Heart right ventricle (tissue), 16 donors: ENCODE measurements around the gene INTS12. TPM values are rescaled to one million over a fixed set of nuclear protein-coding genes. Genes with fewer than 3 reads are reported as not detected.
A peak's percentile ranks its signal among the peaks of the same experiment; 100 is the strongest.

Source experiments
- ATAC-seq, 8 donors: fragments of 200-7000 bp; cut with Tn5 transposase; one replicate each; pipeline ENCODE4 v1.9.1; 2020; ENCODE audit warnings: mild to moderate bottlenecking in 8 of 8, moderate library complexity in 8 of 8, moderate number of reproducible peaks in 1 of 8
- DNase-seq, 2 donors: peaks; one replicate each; pipeline ENCODE4 v3.0.0-alpha.2; 2020
- H3K27ac ChIP-seq, 10 donors: fragments of 200-600 bp; sonication (generic) in 2 of 10; one replicate each; pipeline versions ENCODE4 v1.5.0 to v1.8.0; 2020 to 2022; ENCODE audit warnings: mild to moderate bottlenecking in 3 of 10
- H3K27me3 ChIP-seq, 7 donors: fragments of 200-600 bp; one replicate each; pipeline ENCODE4 v1.8.0; 2021 to 2022; ENCODE audit warnings: mild to moderate bottlenecking in 2 of 7
- H3K36me3 ChIP-seq, 9 donors: fragments of 200-600 bp; sonication (generic) in 1 of 9; one replicate each; pipeline versions ENCODE4 v1.5.0 to v1.8.0; 2020 to 2022; ENCODE audit warnings: mild to moderate bottlenecking in 2 of 9
- H3K4me1 ChIP-seq, 9 donors: fragments of 200-600 bp; sonication (generic) in 1 of 9; one replicate each; pipeline versions ENCODE4 v1.5.0 to v1.8.0; 2020 to 2022; ENCODE audit warnings: mild to moderate bottlenecking in 4 of 9
- H3K4me3 ChIP-seq, 10 donors: fragments of 200-600 bp; sonication (generic) in 2 of 10; one replicate each; pipeline versions ENCODE4 v1.5.0 to v1.8.0; 2020 to 2022; ENCODE audit warnings: mild to moderate bottlenecking in 7 of 10, moderate library complexity in 2 of 10
- H3K9me3 ChIP-seq, 11 donors: fragments of 200-600 bp in 10 of 11; sonication (generic) in 2 of 11; one replicate each; pipeline versions ENCODE4 v1.5.0 to v1.8.0; 2013 to 2022; ENCODE audit warnings: mild to moderate bottlenecking in 2 of 11, control low read depth in 1 of 11, moderate library complexity in 1 of 11
- WGBS, 2 donors: extraction: QIAGEN DNeasy Blood & Tissue Kit; methylation state at CpG; one replicate each; pipeline ENCODE4 v1.1.7; 2013; ENCODE audit warnings: inconsistent platforms in 1 of 2; 5-methylcytosine and 5-hydroxymethylcytosine counted together
- intact Hi-C, 10 donors: fragments of 100-400 bp; cut with DNase I; formaldehyde crosslinking; loops; one replicate each; pipeline versions ENCODE4 v1.11.1 to v1.14.2; 2022
- polyA plus RNA-seq, 2 donors: library from polyadenylated mRNA; stranded (reverse); fragments of 200-250 nt; gene quantifications; one replicate each; pipeline ENCODE4 v1.2.3, GENCODE V29; 2013
- total RNA-seq, 10 donors: library from RNA; stranded (reverse); fragmentation: NEBNext Ultra II Directional in 3 of 10; extraction: Animal tissue kit (Norgen Biotek cat#: 25700) in 3 of 10; gene quantifications; one replicate each; pipeline versions ENCODE4 v1.2.1 to v1.2.4, GENCODE V29; 2021 to 2023
- TF ChIP-seq, protein P1 (sequence below), 9 donors: fragments of 200-600 bp; sonication (generic) in 2 of 9; IDR thresholded peaks; one replicate each; pipeline versions ENCODE4 v1.5.0 to v1.8.0; 2021 to 2022; ENCODE audit warnings: antibody characterized with exemption in 9 of 9, mild to moderate bottlenecking in 5 of 9, moderate library complexity in 1 of 9
- donor health status: Arrhythmogenic right ventricular cardiomyopathy.
- donor health status: ischemic (EF 13 %, LVEDD 7.1; RV severe dilation, severe dysfunction).
- donor health status: healthy with polysubstance abuse.
- donor health status: DM: no; HTN: yes; CAD: no.
- donor health status: DM: no; HTN: no; CAD: no.
- donor health status: ischemic (EF 25% LVEDD 6.9; RV normal size, moderate dysfunction).
- donor health status: ischemic (EF 25% LVEDD 5.7; RV mildly dilated, moderate dysfunction).
- donor health status: healthy.
- donor health status: DM: yes; HTN: yes; CAD: no.
- donor health status: Ischemic cardiomyopathy.
- donor health status: ischemic (EF 35%, LVEDD 5.7; RV mildly dilated, moderate dysfunction).
- donor health status: nonischemic (EF 11% LVEDD 7.7; RV severe dilation, severe dysfunction).
- donor health status: DM: yes; HTN: yes; CAD: no.
- donor health status: PGD.
- donor health status: ischemic (EF 29% LVEDD 5.4; RV normal size, mild dysfunction).
- donor health status: nonischemic (EF 23%, LVEDD 6.1; RV moderate dilation, normal function).

INTS12 gene
- total and polyA plus RNA-seq, 12 donors = 7.8 to 27.5 (median 22.3) TPM

GRCh38 chr4:105633241-105633640 lies 75.2 kb downstream of the INTS12 start:
- Histone ChIP-seq H3K4me1 (peaks cover 0 to 60% (median 30%) of the 10 kb centered on the region in 9 donors), H3K27ac (peak overlapping the region in 6 of 10 donors; percentile 23 to 70 (median 55)), H3K4me3 (no peak overlapping the region), H3K9me3 (no peaks in the 10 kb centered on the region), H3K27me3 (peaks cover 0 to under 1% (median 0%) of the 10 kb centered on the region in 7 donors), H3K36me3 (no peaks in the 10 kb centered on the region)
- TF ChIP-seq, protein P1, sequence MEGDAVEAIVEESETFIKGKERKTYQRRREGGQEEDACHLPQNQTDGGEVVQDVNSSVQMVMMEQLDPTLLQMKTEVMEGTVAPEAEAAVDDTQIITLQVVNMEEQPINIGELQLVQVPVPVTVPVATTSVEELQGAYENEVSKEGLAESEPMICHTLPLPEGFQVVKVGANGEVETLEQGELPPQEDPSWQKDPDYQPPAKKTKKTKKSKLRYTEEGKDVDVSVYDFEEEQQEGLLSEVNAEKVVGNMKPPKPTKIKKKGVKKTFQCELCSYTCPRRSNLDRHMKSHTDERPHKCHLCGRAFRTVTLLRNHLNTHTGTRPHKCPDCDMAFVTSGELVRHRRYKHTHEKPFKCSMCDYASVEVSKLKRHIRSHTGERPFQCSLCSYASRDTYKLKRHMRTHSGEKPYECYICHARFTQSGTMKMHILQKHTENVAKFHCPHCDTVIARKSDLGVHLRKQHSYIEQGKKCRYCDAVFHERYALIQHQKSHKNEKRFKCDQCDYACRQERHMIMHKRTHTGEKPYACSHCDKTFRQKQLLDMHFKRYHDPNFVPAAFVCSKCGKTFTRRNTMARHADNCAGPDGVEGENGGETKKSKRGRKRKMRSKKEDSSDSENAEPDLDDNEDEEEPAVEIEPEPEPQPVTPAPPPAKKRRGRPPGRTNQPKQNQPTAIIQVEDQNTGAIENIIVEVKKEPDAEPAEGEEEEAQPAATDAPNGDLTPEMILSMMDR (IDR thresholded peaks at IDR 0.05) = no peak
- WGBS, 2 donors = 32 to 48% methylated on average over 3 of the region's 3 CpGs
- DNase-seq (no peak), ATAC-seq (peak in 3 of 8 donors; percentile 45 to 47 (median 46))
- intact Hi-C loops = loop anchor here in 1 of 10 donors (10.0 kb wide), 1 partner anchor 108 kb away; no protein-coding TSS in a partner anchor

Other genes with a start within 250 kb of the INTS12 start
- 100 to 1,000 TPM in 3 of 10 donors, 10 to 100 TPM in 7; 67.9 to 105 (median 91.6) TPM for gene PPA2, start 234.6 kb downstream of the INTS12 start, total RNA-seq
- 100 to 1,000 TPM in 1 of 2 donors, 10 to 100 TPM in 1; 55.2 to 100 TPM for gene PPA2, start 234.6 kb downstream of the INTS12 start, polyA plus RNA-seq
- under 1 TPM in 1 of 10 donors, not detected in 9; 0.28 TPM for gene ARHGEF38, start 156.1 kb downstream of the INTS12 start, total RNA-seq
- gene ARHGEF38, start 156.1 kb downstream of the INTS12 start, polyA plus RNA-seq = not detected
- gene GSTCD, start 95 bp upstream of the INTS12 start, total RNA-seq = 1 to 10 TPM; 2.4 to 5.9 (median 4.4) TPM
- 1 to 10 TPM in 1 of 2 donors, under 1 TPM in 1; 0.66 to 1.3 TPM for gene GSTCD, start 95 bp upstream of the INTS12 start, polyA plus RNA-seq
- gene NPNT, start 186.8 kb upstream of the INTS12 start, total RNA-seq = 10 to 100 TPM in 1 of 10 donors, 1 to 10 TPM in 9; 1.7 to 10.0 (median 3.8) TPM
- 10 to 100 TPM in 1 of 2 donors, 1 to 10 TPM in 1; 5.9 to 32.6 TPM for gene NPNT, start 186.8 kb upstream of the INTS12 start, polyA plus RNA-seq